GM18505 (cell line): ENCODE results near the gene AK2.
"Not testable (repeated sequence)": the region's sequence is repeated elsewhere in the genome, so short reads cannot be mapped to it uniquely, and the experiment has no call there.

Source experiments
- ATAC-seq: cut with Tn5 transposase; IDR thresholded peaks from one replicate; pipeline ENCODE4 v1.9.1; 2021; ENCODE audit not compliant: unreplicated experiment
- POLR2A ChIP-seq: IDR thresholded peaks from 4 replicates; pipeline ENCODE4 v1.6.1; 2011; ENCODE audit warnings: borderline replicate concordance; ENCODE audit not compliant: insufficient read depth, insufficient read length; ENCODE audit errors: extremely low read depth

The AK2 gene

DNA sequence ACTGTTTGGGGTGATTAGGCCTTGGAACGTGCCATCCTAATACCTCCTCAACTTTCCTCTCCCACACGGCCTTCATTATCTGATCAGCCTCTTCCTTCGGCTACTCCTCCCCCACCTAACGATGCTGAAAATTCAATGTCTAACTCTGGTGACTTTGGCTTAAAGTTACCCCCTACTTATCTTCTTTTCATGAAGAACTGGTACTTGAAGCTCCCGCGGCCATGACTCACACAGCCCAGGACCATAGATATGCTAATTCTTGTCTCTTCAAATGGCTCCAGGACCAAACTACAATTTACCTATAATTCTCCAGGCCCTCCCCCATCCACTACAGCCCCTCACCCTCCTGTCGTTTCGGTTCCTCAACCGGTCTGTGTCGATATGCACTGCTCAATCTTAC lies 28.6 kb upstream of the AK2 start:
- ATAC-seq, result no peak
- TF ChIP-seq POLR2A, result no peak

DNA sequence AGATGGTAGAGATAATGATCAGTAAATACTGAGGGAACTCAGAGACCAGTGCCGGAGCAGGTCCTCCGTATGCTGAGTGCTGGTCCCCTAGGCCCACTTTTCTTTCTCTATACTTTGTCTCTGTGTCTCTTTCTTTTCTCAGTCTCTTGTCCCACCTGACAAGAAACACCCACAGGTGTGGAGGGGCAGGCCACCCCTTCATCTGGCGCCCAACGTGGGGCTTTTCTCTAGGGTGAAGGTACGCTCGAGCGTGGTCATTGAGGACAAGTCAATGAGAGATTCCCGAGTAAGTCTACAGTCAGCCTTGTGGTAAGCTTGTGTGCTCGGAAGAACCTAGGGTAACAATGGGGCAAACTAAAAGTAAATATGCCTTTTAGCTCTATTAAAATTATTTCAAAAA lies 27.6 kb upstream of the AK2 start:
- not testable (repeated sequence) for ATAC-seq

DNA sequence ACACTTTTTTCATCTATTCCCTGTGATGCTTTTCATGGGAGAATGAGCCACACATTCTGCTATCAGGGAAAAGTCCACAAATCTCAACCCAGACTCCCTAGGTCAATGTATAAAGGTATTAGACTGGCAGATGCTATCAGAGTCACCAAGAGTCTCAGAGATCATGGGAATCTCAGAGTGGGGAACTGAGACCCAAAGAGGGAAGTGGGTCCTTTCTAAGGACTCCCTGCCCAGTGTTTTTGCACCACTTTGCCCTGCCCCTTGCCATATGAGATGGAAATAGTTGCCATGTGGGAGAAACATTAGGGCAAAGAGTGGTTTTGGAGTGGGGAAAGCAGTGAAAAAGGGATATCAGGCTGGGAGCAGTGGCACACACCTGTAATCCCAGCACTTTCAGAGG lies 25.2 kb upstream of the AK2 start:
- no peak for ATAC-seq

DNA sequence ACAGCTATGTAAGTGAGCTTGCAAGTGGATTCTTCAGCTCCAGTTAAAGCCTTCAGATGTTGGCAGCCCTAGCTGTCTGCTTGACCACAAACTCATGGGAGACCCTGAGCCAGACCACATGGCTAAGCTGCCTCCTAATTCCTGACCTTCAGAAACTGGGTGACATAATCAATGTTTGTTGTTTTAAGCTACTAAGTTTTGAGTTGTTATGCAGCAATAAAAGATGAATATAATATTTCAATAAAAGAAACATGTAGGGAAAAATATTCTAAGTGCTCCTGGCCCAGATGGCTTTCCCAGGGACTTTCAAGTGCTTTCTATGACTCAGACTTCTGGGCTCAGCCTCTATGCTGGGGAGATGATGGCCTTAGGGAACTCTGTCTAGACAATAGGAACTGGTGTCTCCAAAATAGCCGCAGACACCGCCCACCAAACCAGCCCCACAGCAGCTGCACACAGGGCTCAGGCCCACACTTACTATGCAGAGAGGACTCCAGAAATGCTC lies 23.9 kb upstream of the AK2 start:
- TF ChIP-seq POLR2A, result no peak
- no peak for ATAC-seq

More for the DNA sequence above, 25.2 kb upstream of the AK2 start:
- no peak for TF ChIP-seq POLR2A

DNA sequence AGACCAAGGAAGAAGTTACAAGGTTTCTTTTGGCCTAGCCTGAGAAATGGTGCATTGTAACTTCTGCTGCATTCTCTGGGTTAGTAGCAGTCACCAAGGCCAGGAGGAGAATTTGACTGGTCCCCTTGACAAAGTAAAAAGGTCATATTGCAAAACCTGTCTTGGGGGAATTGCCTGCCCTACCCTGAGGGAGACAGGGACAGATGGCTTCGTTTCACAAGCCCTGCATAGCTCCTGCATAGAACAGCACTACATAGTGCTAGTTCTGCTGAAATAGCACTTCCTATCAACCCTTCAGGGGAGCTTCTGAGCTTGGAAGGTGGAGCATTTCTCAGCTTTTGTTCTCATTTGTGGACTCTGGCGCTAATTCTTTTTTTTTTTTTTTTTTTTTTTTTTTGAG lies 20.4 kb upstream of the AK2 start:
- no peak for ATAC-seq
- no peak for TF ChIP-seq POLR2A

DNA sequence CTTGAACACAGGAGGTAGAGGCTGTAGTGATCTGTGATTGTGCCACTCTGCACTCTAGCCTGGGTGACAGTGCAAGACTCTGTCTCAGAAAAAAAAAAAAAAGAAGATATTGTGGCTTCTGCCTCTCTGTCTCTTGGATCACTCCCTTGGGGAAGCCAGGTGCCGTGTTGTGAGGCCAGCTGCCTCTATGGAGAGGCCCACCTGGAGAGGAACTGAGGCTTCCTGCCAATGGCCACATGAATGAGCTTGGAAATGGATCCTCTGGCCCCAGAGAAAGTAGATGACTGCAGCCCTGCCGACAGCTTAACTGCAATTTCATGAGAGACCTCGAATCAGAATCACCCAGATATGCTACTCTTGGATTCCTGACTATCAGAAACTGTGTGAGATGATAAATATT lies 19.7 kb upstream of the AK2 start:
- no peak for ATAC-seq
- no peak for TF ChIP-seq POLR2A

DNA sequence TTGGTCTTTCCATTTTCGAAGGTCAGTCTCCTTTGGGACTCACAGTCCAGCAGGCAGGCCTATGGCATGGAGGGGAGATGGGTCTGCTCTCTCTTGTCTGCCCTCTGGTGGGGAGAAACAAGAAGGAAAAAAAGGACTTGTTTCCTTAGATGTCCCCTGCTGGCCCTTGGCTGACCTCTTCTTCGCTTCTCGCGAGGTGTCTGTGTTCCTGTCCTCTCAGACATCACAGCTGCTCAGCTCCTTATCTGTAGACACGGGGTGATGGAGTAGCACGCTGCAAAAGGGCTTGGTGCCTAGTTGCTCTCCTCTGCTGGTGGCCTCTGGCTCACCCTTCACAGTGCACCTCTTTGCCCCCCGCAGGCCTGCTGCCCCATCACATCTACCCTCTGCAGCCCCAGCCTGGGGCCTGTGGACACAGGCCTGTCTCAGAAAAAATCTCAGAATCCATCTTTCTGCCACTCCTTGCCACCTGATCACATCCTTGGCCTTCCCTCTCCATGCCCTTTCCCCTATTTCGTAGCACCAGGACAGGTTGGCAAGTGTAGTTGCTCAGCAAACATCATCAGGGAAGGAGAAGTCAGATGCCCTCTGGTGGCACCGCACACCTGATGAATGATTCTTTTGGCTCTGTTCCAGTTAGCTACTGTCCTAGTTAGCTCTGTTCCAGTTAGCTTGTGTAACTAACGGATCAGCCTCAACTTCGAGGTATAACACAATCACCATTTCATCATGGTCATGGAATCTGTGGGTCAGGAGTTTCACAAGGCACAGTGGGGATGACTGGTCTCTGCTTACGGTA lies 18.7 kb upstream of the AK2 start:
- TF ChIP-seq POLR2A, result no peak
- ATAC-seq, result no peak

DNA sequence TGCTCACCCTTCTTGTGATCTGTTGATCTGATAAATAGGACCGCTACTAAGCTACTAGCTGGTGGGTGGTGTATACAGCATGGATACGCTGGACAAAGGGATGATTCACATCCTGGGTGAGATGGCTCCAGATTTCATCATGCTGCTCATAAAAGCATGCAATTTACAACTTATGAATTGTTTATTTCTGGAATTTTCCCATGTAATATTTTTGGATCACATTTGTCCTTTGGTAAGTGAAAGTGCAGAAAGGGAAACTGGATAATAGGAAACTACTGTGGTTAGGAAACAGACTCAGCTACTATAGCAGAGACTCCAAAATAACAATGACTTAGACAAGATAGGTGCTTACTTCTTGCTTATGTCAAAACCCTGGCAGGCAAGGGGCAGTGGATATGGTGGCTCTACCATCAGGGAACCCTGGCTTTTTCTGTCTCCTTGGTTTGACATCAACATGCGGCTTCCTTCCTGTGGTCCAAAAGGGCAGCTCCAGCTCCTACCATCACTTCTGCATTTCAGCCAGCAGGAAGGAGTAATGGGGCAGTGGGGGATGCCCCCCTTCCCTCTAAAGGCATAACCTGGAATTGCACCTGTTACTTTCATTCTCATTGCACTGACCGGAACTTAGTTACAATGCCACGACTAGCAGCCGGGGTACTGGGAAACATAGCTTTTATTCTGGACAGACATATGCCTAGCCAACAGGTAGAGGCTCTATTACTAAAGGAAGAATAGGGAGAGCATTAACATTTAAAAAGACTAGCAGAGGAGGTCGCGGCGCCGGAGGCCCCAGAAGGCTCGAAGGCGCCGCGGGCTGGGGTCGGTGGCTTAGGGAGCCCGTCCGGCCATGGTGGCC lies 13.8 kb upstream of the AK2 start:
- ATAC-seq, result no peak
- TF ChIP-seq POLR2A, result no peak

DNA sequence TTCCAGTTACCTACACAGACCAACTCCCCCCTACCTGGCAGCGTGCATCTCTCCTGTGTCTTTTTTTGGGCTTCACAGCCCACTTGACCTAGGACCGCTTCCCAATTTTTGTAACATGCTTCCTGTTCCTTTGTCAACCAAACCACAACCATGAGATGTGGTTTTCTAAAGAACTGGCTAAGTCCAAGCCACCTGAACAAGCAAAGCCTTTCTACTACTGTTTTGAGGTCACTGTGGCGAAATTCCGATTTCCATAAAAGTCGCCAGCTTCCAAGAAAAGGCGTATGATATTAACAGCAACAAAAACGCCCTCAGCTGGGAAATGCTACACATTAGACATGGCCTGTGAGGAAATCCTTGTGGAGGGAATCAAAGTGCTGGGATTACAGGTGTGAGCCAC lies 12.7 kb upstream of the AK2 start:
- TF ChIP-seq POLR2A, result no peak

DNA sequence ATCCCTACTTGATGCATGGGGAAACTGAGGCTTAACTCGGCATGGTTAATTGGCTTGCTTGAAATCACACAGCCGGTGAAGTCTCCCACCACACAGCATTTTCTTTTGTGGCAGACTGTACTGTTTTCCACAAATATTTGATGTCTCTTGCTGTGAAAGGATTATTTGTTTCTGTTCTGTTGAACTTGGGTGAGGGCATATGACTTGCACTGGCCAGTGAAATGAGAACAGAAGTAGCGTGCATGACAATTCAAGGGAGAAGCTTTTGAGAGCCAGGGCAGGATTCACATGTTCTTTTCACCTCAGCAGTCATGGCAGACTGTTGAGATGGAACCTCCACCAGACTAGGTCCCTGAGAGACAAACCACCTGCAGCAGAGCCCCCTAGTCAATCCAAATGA lies 11.7 kb upstream of the AK2 start:
- ATAC-seq, result no peak
- no peak for TF ChIP-seq POLR2A

More for the DNA sequence above, 12.7 kb upstream of the AK2 start:
- no peak for ATAC-seq

DNA sequence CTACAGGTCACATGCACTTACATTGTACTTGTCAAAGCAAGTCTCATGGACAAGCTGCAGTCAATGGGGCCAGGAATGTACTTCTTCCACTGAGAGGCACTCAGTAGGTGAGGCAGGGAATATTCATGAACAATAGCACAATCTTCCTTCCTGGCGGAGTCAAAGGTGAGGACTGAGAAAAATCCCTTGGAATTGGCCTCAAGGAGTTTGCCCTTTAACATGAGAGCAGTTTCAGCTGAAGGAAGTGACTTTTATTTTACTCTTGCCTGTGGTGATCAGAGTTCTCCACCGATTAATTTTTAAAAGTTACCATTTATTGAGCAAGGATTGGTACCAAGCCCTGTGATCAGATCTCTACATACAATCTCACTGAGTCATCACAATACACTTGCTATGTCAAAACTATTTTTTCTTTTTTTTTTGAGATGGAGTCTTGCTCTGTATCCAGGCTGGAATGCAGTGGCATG lies 11.2 kb upstream of the AK2 start:
- TF ChIP-seq POLR2A, result no peak

DNA sequence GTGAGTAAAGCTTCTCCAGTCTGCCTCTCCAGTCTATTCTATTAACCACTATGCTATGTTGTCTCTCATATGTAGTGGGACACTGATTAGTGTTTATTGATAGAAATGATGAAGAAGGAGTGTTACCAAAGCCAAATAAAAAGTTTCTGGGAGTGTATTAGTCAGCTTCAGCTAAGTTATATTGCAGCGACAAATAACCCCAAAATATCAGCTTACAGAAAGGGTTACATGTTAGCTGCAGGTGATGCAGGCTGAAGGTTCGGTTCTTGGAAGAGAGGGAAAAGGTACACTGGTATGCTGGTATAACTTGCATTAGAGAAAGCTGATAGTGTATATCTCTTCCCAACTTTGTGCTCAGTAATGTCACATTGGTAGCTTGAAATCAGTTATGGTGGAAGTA lies 10.6 kb upstream of the AK2 start:
- ATAC-seq, result no peak
- TF ChIP-seq POLR2A, result no peak

More for the DNA sequence above, 11.2 kb upstream of the AK2 start:
- ATAC-seq, result no peak

DNA sequence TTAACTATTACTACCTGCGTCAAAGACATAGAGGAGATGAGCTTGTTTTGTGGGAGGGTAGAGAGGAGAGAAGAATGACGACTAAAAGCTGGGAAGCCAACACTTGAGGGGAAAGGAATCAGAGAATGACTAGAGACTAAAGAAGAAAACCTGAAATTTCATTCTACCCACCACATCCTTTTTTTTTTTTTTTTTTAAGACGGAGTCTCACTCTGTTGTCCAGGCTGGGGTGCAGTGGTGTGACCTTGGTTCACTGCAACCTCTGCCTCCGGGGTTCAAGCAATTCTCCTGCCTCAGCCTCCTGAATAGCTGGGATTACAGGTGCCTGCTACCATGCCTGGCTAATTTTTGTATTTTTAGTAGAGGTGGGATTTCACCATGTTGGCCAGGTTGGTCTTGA lies 9.6 kb upstream of the AK2 start:
- not testable (repeated sequence) for ATAC-seq

DNA sequence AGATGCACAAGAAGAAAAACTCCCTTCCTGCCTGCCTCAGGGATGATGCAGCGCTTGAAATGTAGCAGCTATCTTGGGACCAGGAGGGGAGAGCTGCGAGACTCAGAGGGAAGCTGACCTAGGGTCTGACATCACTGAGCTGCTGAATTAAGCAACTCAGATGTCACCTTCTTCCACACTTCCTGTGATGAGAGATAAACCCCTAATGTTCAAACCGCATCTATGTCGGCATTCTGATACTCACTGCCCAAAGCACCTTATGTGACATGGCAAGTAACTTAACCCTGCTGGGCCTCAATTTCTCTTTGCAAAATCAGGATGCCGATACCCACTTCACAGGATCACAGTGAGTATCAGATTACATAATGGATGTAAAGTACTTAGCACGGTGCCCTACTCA lies 9.1 kb upstream of the AK2 start:
- no peak for TF ChIP-seq POLR2A
- ATAC-seq, result no peak

DNA sequence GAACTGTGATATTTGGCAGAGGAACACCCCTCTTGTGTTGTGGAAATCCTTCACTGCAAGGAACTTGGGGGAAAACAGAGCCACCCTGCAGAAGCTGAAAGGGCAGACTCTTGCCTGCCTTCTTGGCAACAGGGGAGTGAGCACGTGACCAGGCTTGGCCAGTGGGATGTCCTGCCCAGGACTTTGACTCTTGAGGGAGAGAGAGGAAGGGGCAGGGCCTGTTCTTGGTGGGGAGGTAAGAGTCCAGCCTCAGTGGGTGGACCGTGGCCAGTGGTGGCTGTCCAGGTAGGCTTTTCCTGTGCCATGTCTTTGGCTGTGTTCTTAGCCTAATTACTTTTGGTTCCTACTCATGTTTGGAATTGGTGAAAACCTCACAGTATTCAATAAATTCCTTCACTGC lies 8.6 kb upstream of the AK2 start:
- no peak for TF ChIP-seq POLR2A
- no peak for ATAC-seq
